Esophagus squamous epithelium (tissue), 5 donors: ENCODE data around the gene TBL1X. TPM values are rescaled to one million over a fixed set of nuclear protein-coding genes. Genes with fewer than 3 reads are reported as not detected.

ENCODE experiments used
- DNase-seq: peaks from one replicate; lab custom pipeline; 2025; lab: John Stamatoyannopoulos, UW
- H3K27ac ChIP-seq, 4 donors: fragments of 200-600 bp; sonication (generic); one replicate each; pipeline ENCODE4 v1.5.1; 2016 to 2019; ENCODE audit warnings: mild to moderate bottlenecking in 1 of 4
- H3K27me3 ChIP-seq, 4 donors: fragments of 200-600 bp; sonication (generic); 1 replicate in 3 of 4; 2 replicates in 1 of 4; pipeline versions ENCODE4 v1.5.1 to v1.6.0; 2017 to 2021; ENCODE audit warnings: antibody characterized with exemption in 1 of 4
- H3K36me3 ChIP-seq, 3 donors: fragments of 200-600 bp; sonication (generic); one replicate each; pipeline ENCODE4 v1.5.1; 2016 to 2019
- H3K4me1 ChIP-seq, 3 donors: fragments of 200-600 bp; sonication (generic); one replicate each; pipeline ENCODE4 v1.5.1; 2017 to 2019
- H3K4me3 ChIP-seq, 4 donors: fragments of 200-600 bp; sonication (generic); 1 replicate in 3 of 4; 2 replicates in 1 of 4; pipeline ENCODE4 v1.5.1; 2016 to 2019; ENCODE audit warnings: mild to moderate bottlenecking in 2 of 4, moderate library complexity in 1 of 4
- H3K9me3 ChIP-seq, 3 donors: fragments of 200-600 bp; sonication (generic); one replicate each; pipeline ENCODE4 v1.5.1; 2016 to 2019
- POLR2A ChIP-seq, 4 donors: fragments of 450-650 bp; IDR thresholded peaks; one replicate each; pipeline ENCODE4 v1.6.1; 2017; ENCODE audit warnings: antibody characterized with exemption in 4 of 4, mild to moderate bottlenecking in 4 of 4, moderate library complexity in 3 of 4
- WGBS, 2 donors: methylation state at CpG; one replicate each; pipeline ENCODE4 v1.1.5; 2018; 5-methylcytosine and 5-hydroxymethylcytosine counted together
- intact Hi-C: fragments of 100-400 bp; cut with DNase I; formaldehyde crosslinking; loops from one replicate; pipeline ENCODE4 v1.15.0; 2022
- total RNA-seq, 4 donors: library from RNA; depleted of rRNA; stranded (reverse); fragments of >200 nt; gene quantifications; one replicate each; pipeline ENCODE4 v1.1.0, GENCODE V29; 2016
- TF ChIP-seq, protein P1 (sequence below), 6 experiments: fragments of 450-650 bp in 4 of 6; fragments of 200-600 bp in 2 of 6; sonication (generic) in 2 of 6; IDR thresholded peaks; one replicate each; pipeline ENCODE4 v1.5.1; 2016 to 2019; ENCODE audit warnings: antibody characterized with exemption in 6 of 6, mild to moderate bottlenecking in 4 of 6, moderate library complexity in 4 of 6
- donor health status: DM: yes; HTN: yes; CAD: no.

TBL1X gene
- total RNA-seq, 4 donors from 2014 or later = 17.5 to 24.2 (median 21.8) TPM

DNA sequence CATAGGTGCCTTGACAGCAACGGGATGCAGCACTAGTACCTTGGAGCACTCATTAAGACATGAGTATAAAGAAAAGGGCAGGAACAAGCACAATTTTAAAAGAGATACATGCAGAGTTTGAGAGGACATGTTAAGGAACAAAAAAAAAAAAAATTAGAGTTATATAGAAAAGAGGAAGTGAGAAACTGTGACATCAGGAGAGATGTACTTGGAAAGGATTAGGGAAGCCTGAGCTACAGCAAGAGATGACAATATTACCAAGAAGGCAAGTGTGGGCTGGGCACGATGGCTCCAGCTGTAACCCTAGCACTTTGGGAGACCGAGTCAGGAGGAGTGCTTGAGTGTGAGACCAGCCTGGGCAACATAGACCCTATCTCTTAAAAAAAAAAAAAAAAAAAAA, 263.4 kb downstream of the TBL1X start:
- 72 to 88% methylated on average over 3 of the region's 3 CpGs for WGBS, 2 donors
- no peak overlapping the region for H3K27ac ChIP-seq
- H3K4me3 ChIP-seq = no peak overlapping the region
- no peak for DNase-seq
- no peaks in the 10 kb centered on the region for H3K4me1 ChIP-seq
- intact Hi-C loops = no loop called here
- TF ChIP-seq POLR2A (IDR thresholded peaks at IDR 0.05) = no peak
- TF ChIP-seq, protein P1, sequence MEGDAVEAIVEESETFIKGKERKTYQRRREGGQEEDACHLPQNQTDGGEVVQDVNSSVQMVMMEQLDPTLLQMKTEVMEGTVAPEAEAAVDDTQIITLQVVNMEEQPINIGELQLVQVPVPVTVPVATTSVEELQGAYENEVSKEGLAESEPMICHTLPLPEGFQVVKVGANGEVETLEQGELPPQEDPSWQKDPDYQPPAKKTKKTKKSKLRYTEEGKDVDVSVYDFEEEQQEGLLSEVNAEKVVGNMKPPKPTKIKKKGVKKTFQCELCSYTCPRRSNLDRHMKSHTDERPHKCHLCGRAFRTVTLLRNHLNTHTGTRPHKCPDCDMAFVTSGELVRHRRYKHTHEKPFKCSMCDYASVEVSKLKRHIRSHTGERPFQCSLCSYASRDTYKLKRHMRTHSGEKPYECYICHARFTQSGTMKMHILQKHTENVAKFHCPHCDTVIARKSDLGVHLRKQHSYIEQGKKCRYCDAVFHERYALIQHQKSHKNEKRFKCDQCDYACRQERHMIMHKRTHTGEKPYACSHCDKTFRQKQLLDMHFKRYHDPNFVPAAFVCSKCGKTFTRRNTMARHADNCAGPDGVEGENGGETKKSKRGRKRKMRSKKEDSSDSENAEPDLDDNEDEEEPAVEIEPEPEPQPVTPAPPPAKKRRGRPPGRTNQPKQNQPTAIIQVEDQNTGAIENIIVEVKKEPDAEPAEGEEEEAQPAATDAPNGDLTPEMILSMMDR (IDR thresholded peaks at IDR 0.05) = no peak
- H3K36me3 ChIP-seq = no peaks in the 10 kb centered on the region
- H3K27me3 ChIP-seq = no peaks in the 10 kb centered on the region
- peaks cover 0 to 4% (median 0%) of the 10 kb centered on the region in 3 donors for H3K9me3 ChIP-seq

DNA sequence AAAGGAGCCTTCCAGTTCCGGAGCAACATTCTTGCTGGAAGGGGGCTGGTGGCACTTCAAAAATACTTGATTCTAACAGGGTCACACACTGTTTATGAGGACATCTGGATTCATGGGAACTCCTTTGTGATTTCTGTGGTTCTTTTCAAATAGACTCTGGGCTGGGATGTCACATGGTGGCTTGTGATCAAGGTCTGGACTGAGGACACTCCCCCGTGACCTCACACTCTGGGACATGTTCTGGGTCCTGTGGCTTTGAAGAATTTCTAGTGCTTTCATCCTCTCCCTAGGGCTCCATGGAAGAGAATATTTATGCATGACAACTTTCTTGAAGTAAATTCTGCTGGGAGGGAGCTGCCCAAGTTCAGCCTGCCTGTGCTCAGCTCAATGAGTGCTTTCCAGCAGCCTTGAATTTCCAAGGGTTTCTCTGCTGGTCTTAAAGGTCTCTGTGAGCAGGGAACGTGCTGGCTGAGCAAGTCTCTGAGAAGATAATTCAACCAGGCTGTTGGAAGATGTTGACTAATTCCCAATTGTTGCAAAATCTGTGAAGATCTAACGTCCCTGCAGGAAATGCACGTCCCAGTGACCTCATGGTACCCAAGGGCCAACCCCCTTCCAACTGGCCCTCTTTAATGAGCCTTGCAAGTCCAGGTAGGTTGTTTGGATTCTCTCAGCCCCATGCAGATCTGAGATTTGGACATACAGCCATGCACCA, 264.5 kb downstream of the TBL1X start:
- no peaks in the 10 kb centered on the region for H3K27me3 ChIP-seq
- DNase-seq = no peak
- no peak overlapping the region for H3K4me3 ChIP-seq
- TF ChIP-seq POLR2A (IDR thresholded peaks at IDR 0.05) = no peak
- TF ChIP-seq, protein P1 (IDR thresholded peaks at IDR 0.05) = no peak
- WGBS, 2 donors = 60 to 90% methylated on average over 2 to 3 of the region's 5 CpGs
- intact Hi-C loops = no loop called here
- no peaks in the 10 kb centered on the region for H3K36me3 ChIP-seq
- peaks cover 0 to 4% (median 0%) of the 10 kb centered on the region in 3 donors for H3K9me3 ChIP-seq
- no peaks in the 10 kb centered on the region for H3K4me1 ChIP-seq
- no peak overlapping the region for H3K27ac ChIP-seq

DNA sequence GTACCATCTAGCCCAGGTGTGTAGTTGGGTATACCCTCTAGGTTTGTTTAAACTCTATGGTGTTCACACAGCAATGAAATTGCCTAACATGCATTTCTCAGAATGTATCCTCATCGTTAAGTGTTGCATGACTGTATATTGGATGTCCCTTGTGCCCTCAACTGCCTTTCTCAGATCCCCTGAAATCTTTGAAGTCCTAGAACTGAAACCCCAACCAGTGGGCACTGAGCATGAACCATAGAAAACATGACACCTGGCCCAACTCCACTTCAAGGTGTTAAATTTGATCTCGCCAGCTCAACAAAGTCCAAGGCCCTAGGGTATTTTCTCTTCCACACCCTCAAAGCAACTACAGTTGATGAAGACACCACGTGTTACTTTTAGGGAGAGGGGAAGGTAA, 265.2 kb downstream of the TBL1X start:
- no peaks in the 10 kb centered on the region for H3K36me3 ChIP-seq
- TF ChIP-seq, protein P1 (IDR thresholded peaks at IDR 0.05) = no peak
- TF ChIP-seq POLR2A (IDR thresholded peaks at IDR 0.05) = no peak
- H3K9me3 ChIP-seq = peaks cover 0 to 4% (median 0%) of the 10 kb centered on the region in 3 donors
- H3K4me1 ChIP-seq = no peaks in the 10 kb centered on the region
- DNase-seq = no peak
- H3K4me3 ChIP-seq = no peak overlapping the region
- H3K27ac ChIP-seq = no peak overlapping the region
- intact Hi-C loops = no loop called here
- 17 to 61% methylated on average over 1 to 2 of the region's 3 CpGs for WGBS, 2 donors
- no peaks in the 10 kb centered on the region for H3K27me3 ChIP-seq

DNA sequence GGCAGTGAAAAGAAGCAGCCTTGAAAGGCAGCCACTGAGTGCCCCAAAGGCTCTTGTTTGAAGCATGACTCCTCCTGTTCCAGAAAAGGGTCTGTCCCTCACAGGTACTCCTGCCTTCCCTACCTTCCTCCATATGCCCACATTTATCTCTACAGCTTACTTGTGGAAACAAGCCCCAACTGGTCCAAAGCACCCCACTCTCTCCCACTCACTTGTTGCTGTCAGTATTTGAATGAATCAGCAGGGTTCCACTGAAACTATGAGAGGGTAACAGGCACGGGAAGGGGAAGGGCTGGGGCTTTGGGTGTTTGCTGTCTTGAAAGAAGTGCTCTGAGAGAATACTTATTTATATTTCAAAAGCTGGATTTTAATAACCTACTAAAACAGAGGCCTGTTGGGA, 265.9 kb downstream of the TBL1X start:
- intact Hi-C loops = no loop called here
- no peak overlapping the region for H3K27ac ChIP-seq
- H3K27me3 ChIP-seq = no peaks in the 10 kb centered on the region
- no peak for DNase-seq
- no peak overlapping the region for H3K4me3 ChIP-seq
- H3K4me1 ChIP-seq = no peaks in the 10 kb centered on the region
- 0 to 18% methylated on average over 1 of the region's 1 CpG for WGBS, 2 donors
- H3K36me3 ChIP-seq = no peaks in the 10 kb centered on the region
- H3K9me3 ChIP-seq = peaks cover 0 to 4% (median 0%) of the 10 kb centered on the region in 3 donors
- TF ChIP-seq POLR2A (IDR thresholded peaks at IDR 0.05) = no peak
- TF ChIP-seq, protein P1 (IDR thresholded peaks at IDR 0.05) = no peak

DNA sequence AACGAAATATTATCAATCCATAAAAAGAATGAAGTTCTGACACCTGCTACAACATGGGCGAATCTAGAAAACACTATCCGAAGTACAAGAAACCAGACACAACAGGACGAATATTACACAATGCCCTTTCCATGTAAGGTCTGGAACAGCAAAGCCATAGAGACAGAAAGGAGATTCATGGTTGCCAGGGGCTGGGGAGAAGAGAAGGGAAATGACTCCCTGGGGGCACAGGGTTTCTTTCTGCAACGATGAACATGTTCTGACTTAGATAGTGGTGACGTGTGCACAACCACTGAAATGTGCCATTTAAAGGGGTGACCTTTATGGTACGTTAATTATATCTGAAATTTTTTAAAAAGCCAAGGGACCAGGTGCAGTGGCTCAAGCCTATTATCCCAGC, 272.5 kb downstream of the TBL1X start:
- no peaks in the 10 kb centered on the region for H3K9me3 ChIP-seq
- intact Hi-C loops = no loop called here
- no peaks in the 10 kb centered on the region for H3K4me1 ChIP-seq
- no peak for DNase-seq
- no peak overlapping the region for H3K4me3 ChIP-seq
- H3K27me3 ChIP-seq = no peaks in the 10 kb centered on the region
- WGBS, 2 donors = 65 to 73% methylated on average over 7 of the region's 7 CpGs
- H3K27ac ChIP-seq = no peak overlapping the region
- no peak for TF ChIP-seq POLR2A (IDR thresholded peaks at IDR 0.05)
- TF ChIP-seq, protein P1 (IDR thresholded peaks at IDR 0.05) = no peak
- H3K36me3 ChIP-seq = no peaks in the 10 kb centered on the region
